ENCODE data around the gene CD82.

GRCh38 chr11:44565211-44565952 lies at the start of gene CD82:
- no peak for TF ChIP-seq EZH2 (IDR thresholded peaks at IDR 0.05; ENCODE audit: insufficient read depth, poor library complexity, severe bottlenecking)
- TF ChIP-seq EZH2phosphoT487 (IDR thresholded peaks at IDR 0.05; ENCODE audit: insufficient read depth, low read depth), result no peak

Measured in GM23248 (cell line).